B cell (primary cell): ENCODE results near the gene PTGIR. TPM values are rescaled to one million over a fixed set of nuclear protein-coding genes. Genes with fewer than 3 reads are reported as not detected.

ENCODE experiments used
- ATAC-seq: fragments of 200-7000 bp; cut with Tn5 transposase; one replicate; pipeline ENCODE4 v1.10.0; 2021; ENCODE audit warnings: low read depth, mild to moderate bottlenecking, moderate number of reproducible peaks, moderate library complexity
- CTCF ChIA-PET: fragments of 350-600 bp; sonication (Branson Sonifier 250); formaldehyde crosslinking; loops from one replicate; lab custom pipeline; 2021; ENCODE audit warnings: antibody characterized with exemption, inconsistent platforms; lab: Charles Lee
- POLR2A ChIA-PET: fragments of 350-600 bp; sonication (Branson Sonifier 250); formaldehyde crosslinking; loops from one replicate; lab custom pipeline; 2021; ENCODE audit warnings: antibody characterized with exemption; lab: Charles Lee
- DNase-seq: peaks from one replicate; pipeline ENCODE4 v3.0.0; 2013
- H2AFZ ChIP-seq: 2 replicates; pipeline ENCODE4 v1.6.1; 2012; ENCODE audit warnings: mild to moderate bottlenecking, low read depth, low read length; ENCODE audit not compliant: insufficient read depth, poor library complexity, severe bottlenecking
- H3K27ac ChIP-seq, 2 donors: 1 replicate in 1 of 2; 2 replicates in 1 of 2; pipeline ENCODE4 v1.5.1; 2012 to 2013; ENCODE audit warnings: low read length in 2 of 2, mild to moderate bottlenecking in 2 of 2, moderate library complexity in 1 of 2
- H3K27me3 ChIP-seq, 4 experiments: fragments of 200-600 bp in 1 of 4; sonication (generic) in 1 of 4; replicated peaks in 1 of 4; 1 replicate in 2 of 4; 2 replicates in 2 of 4; pipeline versions ENCODE4 v1.6.1 to v1.7.0; 2013 to 2016; ENCODE audit warnings: low read length in 3 of 4, mild to moderate bottlenecking in 2 of 4, mixed read lengths in 1 of 4, moderate library complexity in 1 of 4; ENCODE audit not compliant: insufficient read depth in 4 of 4, control insufficient read depth in 3 of 4; ENCODE audit errors: control extremely low read depth in 1 of 4
- H3K36me3 ChIP-seq, 2 experiments: replicated peaks in 1 of 2; 1 replicate in 1 of 2; 2 replicates in 1 of 2; pipeline versions ENCODE4 v1.6.1 to v1.7.1; 2013; ENCODE audit warnings: low read length in 1 of 2; ENCODE audit not compliant: insufficient read depth in 2 of 2, control insufficient read depth in 1 of 2; ENCODE audit errors: control extremely low read depth in 1 of 2, extremely low read depth in 1 of 2
- H3K4me1 ChIP-seq, 2 donors: fragments of 200-600 bp in 1 of 2; sonication (generic) in 1 of 2; 1 replicate in 1 of 2; 2 replicates in 1 of 2; pipeline versions ENCODE4 v1.5.1 to v1.6.1; 2013 to 2017; ENCODE audit warnings: low read length in 2 of 2; ENCODE audit not compliant: control insufficient read depth in 2 of 2, insufficient read depth in 2 of 2
- H3K4me2 ChIP-seq: replicated peaks from 2 replicates; pipeline ENCODE3; 2012; ENCODE audit warnings: mild to moderate bottlenecking, low read depth, low read length; ENCODE audit not compliant: poor library complexity, severe bottlenecking
- H3K4me3 ChIP-seq, 5 experiments: fragments of 200-600 bp in 1 of 5; sonication (generic) in 1 of 5; 1 replicate in 3 of 5; 2 replicates in 2 of 5; pipeline versions ENCODE4 v1.5.1 to v1.7.0; 2011 to 2016; ENCODE audit warnings: low read length in 4 of 5, mild to moderate bottlenecking in 4 of 5, low read depth in 2 of 5, control low read depth in 1 of 5, moderate library complexity in 1 of 5; ENCODE audit not compliant: insufficient read depth in 1 of 5; ENCODE audit errors: control extremely low read depth in 1 of 5, extremely low read depth in 1 of 5
- H3K79me2 ChIP-seq: fragments of 200-600 bp; sonication (generic); one replicate; pipeline ENCODE4 v1.6.0; 2016; ENCODE audit warnings: low read length; ENCODE audit not compliant: control insufficient read depth, insufficient read depth
- H3K9ac ChIP-seq: fragments of 200-600 bp; sonication (generic); 2 replicates; pipeline ENCODE4 v1.6.1; 2017; ENCODE audit warnings: mild to moderate bottlenecking, low read length, moderate library complexity
- H3K9me3 ChIP-seq, 3 donors: one replicate each; pipeline versions ENCODE4 v1.6.1 to v1.7.1; 2013; ENCODE audit warnings: low read length in 2 of 3; ENCODE audit not compliant: control insufficient read depth in 2 of 3, insufficient read depth in 1 of 3; ENCODE audit errors: control extremely low read depth in 1 of 3
- H4K20me1 ChIP-seq: 2 replicates; pipeline ENCODE4 v1.6.0; 2012; ENCODE audit warnings: mild to moderate bottlenecking, low read length; ENCODE audit not compliant: insufficient read depth, control insufficient read depth, poor library complexity, severe bottlenecking
- H3K27ac Mint-ChIP-seq: one replicate; pipeline ENCODE4 v1.8.0; 2021; ENCODE audit warnings: mixed read lengths
- H3K27me3 Mint-ChIP-seq: one replicate; pipeline ENCODE4 v1.8.0; 2021; ENCODE audit warnings: mixed read lengths
- H3K4me1 Mint-ChIP-seq: one replicate; pipeline ENCODE4 v1.8.0; 2021; ENCODE audit warnings: mixed read lengths
- H3K4me3 Mint-ChIP-seq: one replicate; pipeline ENCODE4 v1.8.0; 2021; ENCODE audit warnings: mixed read lengths
- H3K9me3 Mint-ChIP-seq: one replicate; pipeline ENCODE4 v1.8.0; 2022; ENCODE audit warnings: mixed read lengths; ENCODE audit not compliant: insufficient read depth
- EZH2 ChIP-seq: IDR thresholded peaks from 2 replicates; pipeline ENCODE4 v1.6.1; 2012; ENCODE audit warnings: borderline replicate concordance, low read depth, mild to moderate bottlenecking, moderate library complexity, low read length; ENCODE audit not compliant: insufficient read depth, poor library complexity, severe bottlenecking
- WGBS: methylation state at CpG from one replicate; pipeline ENCODE4 v1.1.5; 2013; ENCODE audit warnings: missing lambda C conversion rate; ENCODE audit not compliant: insufficient coverage; 5-methylcytosine and 5-hydroxymethylcytosine counted together
- intact Hi-C: fragments of 100-400 bp; cut with micrococcal nuclease; formaldehyde crosslinking; loops from one replicate; pipeline ENCODE4 v1.10.0; 2022
- polyA plus RNA-seq: library from polyadenylated mRNA; depleted of rRNA; stranded (reverse); fragments of >200 nt; gene quantifications from 2 replicates; pipeline ENCODE4 v1.2.3, GENCODE V29; 2012
- total RNA-seq, 2 donors: library from RNA; stranded (reverse); fragments of 120-200 nt in 1 of 2; gene quantifications; 1 replicate in 1 of 2; 2 replicates in 1 of 2; pipeline versions ENCODE4 v1.2.3 to v1.2.4, GENCODE V29; 2013 to 2022
- TF ChIP-seq, protein P1 (sequence below): fragments of 200-600 bp; IDR thresholded peaks from one replicate; pipeline ENCODE4 v1.8.0; 2022; ENCODE audit warnings: antibody characterized with exemption, mild to moderate bottlenecking

The PTGIR gene
- total and polyA plus RNA-seq, 2 donors (not counting 1 experiment from before 2014, with no cell fraction given): 1.9 to 2.1 TPM

DNA sequence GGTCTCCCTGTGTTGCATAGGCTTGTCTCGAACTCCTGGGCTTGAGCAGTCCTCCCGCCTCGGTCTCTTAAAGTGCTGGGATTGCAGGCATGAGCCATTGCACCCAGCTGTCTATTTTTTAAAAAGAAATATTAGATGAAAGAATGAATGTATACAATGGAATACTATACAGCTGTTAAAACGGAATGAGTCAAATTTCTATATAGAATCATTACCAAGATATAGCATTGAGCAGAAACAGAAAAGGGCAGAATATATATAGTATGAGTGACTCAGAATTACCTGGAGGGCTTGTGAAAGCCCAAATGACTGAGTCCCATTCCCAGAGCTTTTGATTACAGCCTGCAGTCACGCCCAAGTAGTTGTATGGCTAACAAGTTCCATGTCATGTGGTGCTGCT, 31.7 kb upstream of the PTGIR start:
- H3K27ac Mint-ChIP-seq: no peak overlapping the region
- H3K4me1 Mint-ChIP-seq: peaks cover 17% of the 10 kb centered on the region
- Histone ChIP-seq H3K4me2 (no peak overlapping the region), H3K9me3 (peaks cover 0 to 10% (median 2%) of the 10 kb centered on the region in 3 donors), H3K4me3 (no peak overlapping the region), H3K79me2 (no peaks in the 10 kb centered on the region), H3K27ac (no peak overlapping the region), H3K27me3 (peaks cover 0 to 58% (median 23%) of the 10 kb centered on the region in 4 experiments), H3K4me1 (peaks cover 23 to 24% of the 10 kb centered on the region in 2 donors), H3K9ac (no peak overlapping the region), H2AFZ (no peak overlapping the region), H3K36me3 (no peaks in the 10 kb centered on the region), H4K20me1 (no peaks in the 10 kb centered on the region)
- H3K27me3 Mint-ChIP-seq: peaks cover 39% of the 10 kb centered on the region
- H3K4me3 Mint-ChIP-seq: no peak overlapping the region
- intact Hi-C loops: no loop called here
- 100% methylated on average over 1 of the region's 5 CpGs for WGBS
- TF ChIP-seq EZH2: no peak
- TF ChIP-seq, protein P1, sequence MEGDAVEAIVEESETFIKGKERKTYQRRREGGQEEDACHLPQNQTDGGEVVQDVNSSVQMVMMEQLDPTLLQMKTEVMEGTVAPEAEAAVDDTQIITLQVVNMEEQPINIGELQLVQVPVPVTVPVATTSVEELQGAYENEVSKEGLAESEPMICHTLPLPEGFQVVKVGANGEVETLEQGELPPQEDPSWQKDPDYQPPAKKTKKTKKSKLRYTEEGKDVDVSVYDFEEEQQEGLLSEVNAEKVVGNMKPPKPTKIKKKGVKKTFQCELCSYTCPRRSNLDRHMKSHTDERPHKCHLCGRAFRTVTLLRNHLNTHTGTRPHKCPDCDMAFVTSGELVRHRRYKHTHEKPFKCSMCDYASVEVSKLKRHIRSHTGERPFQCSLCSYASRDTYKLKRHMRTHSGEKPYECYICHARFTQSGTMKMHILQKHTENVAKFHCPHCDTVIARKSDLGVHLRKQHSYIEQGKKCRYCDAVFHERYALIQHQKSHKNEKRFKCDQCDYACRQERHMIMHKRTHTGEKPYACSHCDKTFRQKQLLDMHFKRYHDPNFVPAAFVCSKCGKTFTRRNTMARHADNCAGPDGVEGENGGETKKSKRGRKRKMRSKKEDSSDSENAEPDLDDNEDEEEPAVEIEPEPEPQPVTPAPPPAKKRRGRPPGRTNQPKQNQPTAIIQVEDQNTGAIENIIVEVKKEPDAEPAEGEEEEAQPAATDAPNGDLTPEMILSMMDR: no peak
- ATAC-seq (no peak), DNase-seq (no peak)
- POLR2A ChIA-PET: no interaction called here
- no peaks in the 10 kb centered on the region for H3K9me3 Mint-ChIP-seq
- CTCF ChIA-PET: interaction anchor here (0.6 to 12.3 kb wide), 5 partner anchors 14 to 141 kb away, joined by 3 to 447 read pairs (median 3); no protein-coding TSS in a partner anchor

DNA sequence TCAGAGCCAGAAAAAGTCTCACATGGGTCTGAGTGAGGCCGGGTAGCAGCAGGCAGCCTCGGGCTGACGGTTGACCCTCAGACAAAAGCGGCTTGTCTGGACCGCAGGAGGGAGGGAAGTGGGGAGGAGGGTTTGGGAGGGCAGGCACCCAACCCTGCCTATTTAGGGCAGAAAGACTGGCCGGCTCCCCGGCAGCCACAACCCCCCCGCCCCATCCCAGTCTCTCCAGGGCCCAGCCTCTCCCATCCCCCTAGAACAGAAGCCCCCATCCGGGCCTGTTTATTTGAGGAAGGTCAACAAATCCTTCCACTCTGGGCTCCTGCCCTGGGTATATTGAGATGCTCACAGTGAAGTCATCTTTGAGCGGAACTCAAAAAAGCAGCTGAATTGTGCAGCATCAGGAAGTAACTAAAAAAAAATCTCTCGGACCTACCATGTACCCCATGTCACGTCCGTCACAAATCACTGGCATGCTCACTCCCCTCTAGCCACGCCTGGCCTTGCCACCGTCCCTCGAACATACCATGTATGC, 29.8 kb upstream of the PTGIR start:
- POLR2A ChIA-PET: no interaction called here
- CTCF ChIA-PET: interaction anchor here (1.9 kb wide), 1 partner anchor 74 kb away, joined by 4 read pairs; no protein-coding TSS in a partner anchor
- no peak for DNase-seq
- H3K36me3 ChIP-seq: no peaks in the 10 kb centered on the region
- no peak overlapping the region for H3K4me3 ChIP-seq
- Mint-ChIP-seq H3K27ac (no peak overlapping the region), H3K9me3 (no peaks in the 10 kb centered on the region), H3K4me3 (no peak overlapping the region), H3K27me3 (peaks cover 49% of the 10 kb centered on the region), H3K4me1 (peaks cover 4% of the 10 kb centered on the region)
- no peak for ATAC-seq
- intact Hi-C loops: no loop called here
- peaks cover 0 to 8% (median 2%) of the 10 kb centered on the region in 3 donors for H3K9me3 ChIP-seq
- no peak overlapping the region for H3K9ac ChIP-seq
- TF ChIP-seq EZH2: no peak
- TF ChIP-seq, protein P1: no peak
- WGBS: 81% methylated on average over 11 of the region's 16 CpGs
- peaks cover 9 to 13% of the 10 kb centered on the region in 2 donors for H3K4me1 ChIP-seq
- H4K20me1 ChIP-seq: no peaks in the 10 kb centered on the region
- H3K27ac ChIP-seq: no peak overlapping the region
- H3K4me2 ChIP-seq: no peak overlapping the region
- no peak overlapping the region for H2AFZ ChIP-seq
- peaks cover 0 to 61% (median 20%) of the 10 kb centered on the region in 4 experiments for H3K27me3 ChIP-seq
- no peaks in the 10 kb centered on the region for H3K79me2 ChIP-seq
